HL-60 (cell line): ENCODE results near the gene NSMF.
"Not testable (repeated sequence)": the region's sequence is repeated elsewhere in the genome, so short reads cannot be mapped to it uniquely, and the experiment has no call there.

Experiments
- POLR2AphosphoS5 ChIP-seq: IDR thresholded peaks from 2 replicates; pipeline ENCODE4 v1.6.1; 2012; ENCODE audit warnings: low read depth
- TF ChIP-seq, protein P1 (sequence below): IDR thresholded peaks from one replicate; pipeline ENCODE4 v1.5.1; 2011; ENCODE audit warnings: low read length, control low read depth, inconsistent platforms; ENCODE audit not compliant: insufficient read depth

DNA sequence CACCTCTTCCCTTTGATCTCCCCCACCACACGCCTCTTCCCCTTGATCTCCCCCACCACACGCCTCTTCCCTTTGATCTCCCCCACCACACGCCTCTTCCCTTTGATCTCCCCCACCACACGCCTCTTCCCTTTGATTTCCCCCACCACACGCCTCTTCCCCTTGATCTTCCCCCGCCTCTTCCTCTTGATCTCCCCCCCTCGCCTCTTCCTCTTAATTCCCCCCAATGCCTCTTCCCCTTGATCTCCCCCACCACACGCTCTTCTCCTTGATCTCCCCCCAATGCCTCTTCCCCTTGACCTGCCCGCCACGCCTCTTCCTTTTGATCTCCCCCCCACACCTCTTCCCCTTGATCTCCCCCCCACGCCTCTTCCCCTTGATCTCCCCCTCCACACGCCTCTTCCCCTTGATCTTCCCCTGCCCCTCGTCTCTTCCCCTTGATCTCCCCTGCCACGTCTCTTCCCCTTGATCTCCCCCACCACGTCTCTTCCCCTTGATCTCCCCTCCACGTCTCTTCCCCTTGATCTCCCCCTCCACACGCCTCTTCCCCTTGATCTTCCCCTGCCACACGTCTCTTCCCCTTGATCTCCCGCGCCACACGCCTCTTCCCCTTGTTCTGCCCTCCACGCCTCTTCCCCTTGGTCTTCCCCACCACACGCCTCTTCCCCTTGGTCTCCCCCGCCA is 8.5 kb downstream of the NSMF start:
- TF ChIP-seq, protein P1, sequence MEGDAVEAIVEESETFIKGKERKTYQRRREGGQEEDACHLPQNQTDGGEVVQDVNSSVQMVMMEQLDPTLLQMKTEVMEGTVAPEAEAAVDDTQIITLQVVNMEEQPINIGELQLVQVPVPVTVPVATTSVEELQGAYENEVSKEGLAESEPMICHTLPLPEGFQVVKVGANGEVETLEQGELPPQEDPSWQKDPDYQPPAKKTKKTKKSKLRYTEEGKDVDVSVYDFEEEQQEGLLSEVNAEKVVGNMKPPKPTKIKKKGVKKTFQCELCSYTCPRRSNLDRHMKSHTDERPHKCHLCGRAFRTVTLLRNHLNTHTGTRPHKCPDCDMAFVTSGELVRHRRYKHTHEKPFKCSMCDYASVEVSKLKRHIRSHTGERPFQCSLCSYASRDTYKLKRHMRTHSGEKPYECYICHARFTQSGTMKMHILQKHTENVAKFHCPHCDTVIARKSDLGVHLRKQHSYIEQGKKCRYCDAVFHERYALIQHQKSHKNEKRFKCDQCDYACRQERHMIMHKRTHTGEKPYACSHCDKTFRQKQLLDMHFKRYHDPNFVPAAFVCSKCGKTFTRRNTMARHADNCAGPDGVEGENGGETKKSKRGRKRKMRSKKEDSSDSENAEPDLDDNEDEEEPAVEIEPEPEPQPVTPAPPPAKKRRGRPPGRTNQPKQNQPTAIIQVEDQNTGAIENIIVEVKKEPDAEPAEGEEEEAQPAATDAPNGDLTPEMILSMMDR = not testable (repeated sequence)
- not testable (repeated sequence) for TF ChIP-seq POLR2AphosphoS5
